Epithelial cell of proximal tubule (primary cell): ENCODE data around the gene GSE1. TPM values are rescaled to one million over a fixed set of nuclear protein-coding genes. Genes with fewer than 3 reads are reported as not detected.

ENCODE experiments used
- DNase-seq: peaks from one replicate; pipeline ENCODE4 v3.0.0-alpha.2; 2011; ENCODE audit warnings: low read depth
- H3K4me3 ChIP-seq: 2 replicates; pipeline ENCODE4 v1.5.1; 2011; ENCODE audit warnings: low read depth, mild to moderate bottlenecking, low read length
- total RNA-seq: library from RNA; depleted of rRNA; stranded (reverse); fragments of >200 nt; gene quantifications from 2 replicates; pipeline ENCODE4 v1.2.3, GENCODE V29; 2015
- TF ChIP-seq, protein P1 (sequence below): conservative IDR thresholded peaks from 2 replicates; pipeline ENCODE4 v1.5.1; 2012; ENCODE audit warnings: low read depth, mild to moderate bottlenecking, low read length

The GSE1 gene
- total RNA-seq, 1 donor from 2014 or later, result 41.9 TPM

DNA sequence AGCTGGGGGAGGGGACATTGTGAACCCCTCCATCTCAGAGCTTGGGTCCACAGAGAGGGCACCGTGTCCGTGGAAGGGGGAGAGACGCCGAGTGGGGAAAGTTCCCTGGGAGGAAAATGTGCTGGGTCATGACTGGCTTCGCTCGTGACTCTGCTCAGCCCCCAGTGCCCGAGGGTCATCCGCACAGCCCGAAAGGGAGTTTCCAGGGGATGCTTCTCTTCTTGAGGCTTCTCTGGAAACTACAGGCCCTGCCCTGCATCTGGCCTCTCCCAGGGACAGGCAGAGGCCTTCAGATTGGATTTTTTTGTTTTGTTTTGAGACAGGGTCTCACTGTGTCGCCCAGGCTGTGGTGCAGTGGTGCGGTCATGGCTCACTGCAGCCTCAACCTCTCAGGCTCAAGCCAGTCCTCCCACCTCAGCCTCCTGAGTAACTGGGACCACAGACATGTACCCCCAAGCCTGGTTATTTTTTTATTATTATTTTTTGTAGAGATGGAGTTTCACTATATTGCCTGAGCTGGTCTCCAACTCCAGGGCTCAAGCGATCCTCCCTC lies 9.8 kb upstream of the GSE1 start:
- TF ChIP-seq, protein P1, sequence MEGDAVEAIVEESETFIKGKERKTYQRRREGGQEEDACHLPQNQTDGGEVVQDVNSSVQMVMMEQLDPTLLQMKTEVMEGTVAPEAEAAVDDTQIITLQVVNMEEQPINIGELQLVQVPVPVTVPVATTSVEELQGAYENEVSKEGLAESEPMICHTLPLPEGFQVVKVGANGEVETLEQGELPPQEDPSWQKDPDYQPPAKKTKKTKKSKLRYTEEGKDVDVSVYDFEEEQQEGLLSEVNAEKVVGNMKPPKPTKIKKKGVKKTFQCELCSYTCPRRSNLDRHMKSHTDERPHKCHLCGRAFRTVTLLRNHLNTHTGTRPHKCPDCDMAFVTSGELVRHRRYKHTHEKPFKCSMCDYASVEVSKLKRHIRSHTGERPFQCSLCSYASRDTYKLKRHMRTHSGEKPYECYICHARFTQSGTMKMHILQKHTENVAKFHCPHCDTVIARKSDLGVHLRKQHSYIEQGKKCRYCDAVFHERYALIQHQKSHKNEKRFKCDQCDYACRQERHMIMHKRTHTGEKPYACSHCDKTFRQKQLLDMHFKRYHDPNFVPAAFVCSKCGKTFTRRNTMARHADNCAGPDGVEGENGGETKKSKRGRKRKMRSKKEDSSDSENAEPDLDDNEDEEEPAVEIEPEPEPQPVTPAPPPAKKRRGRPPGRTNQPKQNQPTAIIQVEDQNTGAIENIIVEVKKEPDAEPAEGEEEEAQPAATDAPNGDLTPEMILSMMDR, result no peak
- no peak overlapping the region for H3K4me3 ChIP-seq
- DNase-seq, result no peak

- TF ChIP-seq, protein P1, result no peak
- no peak overlapping the region for H3K4me3 ChIP-seq
- no peak for DNase-seq
Observed at GRCh38 chr16:85604145-85604705, 8.9 kb upstream of the GSE1 start.

GRCh38 chr16:85605051-85605911 lies 7.8 kb upstream of the GSE1 start:
- H3K4me3 ChIP-seq, result no peak overlapping the region
- TF ChIP-seq, protein P1, result no peak
- no peak for DNase-seq

GRCh38 chr16:85605912-85606841 lies 6.9 kb upstream of the GSE1 start:
- no peak for DNase-seq
- TF ChIP-seq, protein P1, result no peak
- H3K4me3 ChIP-seq, result no peak overlapping the region

GRCh38 chr16:85606904-85607303 lies 6.2 kb upstream of the GSE1 start:
- TF ChIP-seq, protein P1, result no peak
- no peak for DNase-seq
- no peak overlapping the region for H3K4me3 ChIP-seq

DNA sequence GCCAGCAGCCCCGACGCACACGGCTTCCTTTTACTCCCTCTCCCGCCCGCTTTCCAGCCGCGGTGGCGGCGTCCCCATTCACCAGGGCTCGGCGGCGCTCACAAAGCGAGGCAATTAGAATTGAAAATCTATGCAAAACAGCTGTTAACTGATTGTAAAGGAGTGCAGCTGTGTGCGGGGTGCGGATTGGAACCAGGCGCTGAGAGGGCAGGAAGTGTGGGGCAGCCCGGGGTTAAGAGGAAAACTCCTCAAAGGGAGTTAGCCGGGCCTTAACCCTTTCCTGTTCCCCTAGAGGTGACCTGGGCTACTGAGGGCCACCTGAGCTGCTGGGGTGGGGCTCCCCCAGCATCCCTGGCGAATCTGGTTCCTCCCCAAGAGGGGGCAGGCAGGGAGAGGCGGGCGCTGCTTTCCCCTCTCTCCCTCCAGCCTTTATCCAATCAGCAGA lies 5.8 kb upstream of the GSE1 start:
- no peak overlapping the region for H3K4me3 ChIP-seq
- DNase-seq, result no peak
- TF ChIP-seq, protein P1, result no peak
